ENCODE measurements around the gene GGCX. TPM values are rescaled to one million over a fixed set of nuclear protein-coding genes. Genes with fewer than 3 reads are reported as not detected.

GGCX gene
- total and polyA plus RNA-seq, 2 of the 13 experiments (the other 11 are each of a cell fraction or from before 2014, with no cell fraction given) = 72.5 to 103 TPM

DNA sequence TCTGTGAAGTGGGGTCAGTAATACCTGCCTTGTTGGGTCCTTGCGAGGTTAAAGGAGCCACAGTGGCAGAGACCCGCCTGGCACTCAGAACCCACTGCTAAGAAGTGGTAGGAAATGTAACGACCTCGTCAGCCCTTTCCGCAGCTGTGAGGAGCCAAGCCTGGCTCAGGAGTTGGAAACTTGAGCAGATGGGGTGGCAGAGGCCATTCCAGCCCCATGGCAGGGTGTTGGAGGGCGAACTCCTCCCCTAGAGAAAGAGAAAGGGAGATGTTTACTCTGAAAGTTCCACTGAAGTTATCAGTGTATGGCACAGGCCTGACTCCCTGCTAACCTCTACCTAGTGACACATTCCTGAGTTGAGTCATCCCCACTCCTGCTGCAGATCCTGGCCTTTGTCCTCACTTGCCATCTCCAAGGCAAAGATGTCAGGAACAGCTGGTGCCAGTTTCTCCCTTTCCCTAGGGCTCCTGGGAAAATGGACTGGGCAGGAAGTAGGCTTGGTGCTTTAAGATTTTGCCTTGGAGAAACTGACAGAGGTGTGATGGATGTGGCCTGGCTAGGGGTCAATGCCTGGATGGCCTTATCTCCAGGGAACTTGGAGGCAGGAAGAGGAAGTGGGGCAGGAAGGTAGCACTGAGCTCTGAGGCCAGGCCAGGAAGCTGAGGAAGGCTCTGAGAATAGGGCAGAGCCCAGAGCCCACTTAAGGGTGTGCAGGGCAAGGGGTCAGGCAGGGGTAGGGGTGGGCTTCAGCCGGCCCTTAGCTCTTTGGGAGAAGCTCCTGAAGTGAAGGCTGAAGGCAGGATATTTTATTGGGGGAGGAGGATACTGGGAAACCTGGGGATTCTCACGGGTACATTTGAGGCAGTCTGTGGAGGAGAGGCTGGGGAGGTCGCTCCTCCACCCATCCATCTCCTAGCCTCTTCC, 23.8 kb upstream of the GGCX start (continued):
- peak; percentile 96; the same call in 1 of the 2 replicates for TF ChIP-seq MIER3 (CRISPR knock-in tag; IDR thresholded peaks at IDR 0.05; ENCODE audit: borderline replicate concordance)
- peak; percentile 58 for TF ChIP-seq SKI (IDR thresholded peaks at IDR 0.05; ENCODE audit: partially characterized antibody)
- peak; percentile 19; the same call in 1 of the 2 replicates for TF ChIP-seq EED (CRISPR knock-in tag; IDR thresholded peaks at IDR 0.05)
- TF ChIP-seq, protein P1, sequence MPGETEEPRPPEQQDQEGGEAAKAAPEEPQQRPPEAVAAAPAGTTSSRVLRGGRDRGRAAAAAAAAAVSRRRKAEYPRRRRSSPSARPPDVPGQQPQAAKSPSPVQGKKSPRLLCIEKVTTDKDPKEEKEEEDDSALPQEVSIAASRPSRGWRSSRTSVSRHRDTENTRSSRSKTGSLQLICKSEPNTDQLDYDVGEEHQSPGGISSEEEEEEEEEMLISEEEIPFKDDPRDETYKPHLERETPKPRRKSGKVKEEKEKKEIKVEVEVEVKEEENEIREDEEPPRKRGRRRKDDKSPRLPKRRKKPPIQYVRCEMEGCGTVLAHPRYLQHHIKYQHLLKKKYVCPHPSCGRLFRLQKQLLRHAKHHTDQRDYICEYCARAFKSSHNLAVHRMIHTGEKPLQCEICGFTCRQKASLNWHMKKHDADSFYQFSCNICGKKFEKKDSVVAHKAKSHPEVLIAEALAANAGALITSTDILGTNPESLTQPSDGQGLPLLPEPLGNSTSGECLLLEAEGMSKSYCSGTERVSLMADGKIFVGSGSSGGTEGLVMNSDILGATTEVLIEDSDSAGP (CRISPR knock-in tag; IDR thresholded peaks at IDR 0.05; ENCODE audit: borderline replicate concordance) = peak; percentile 89
- peak; percentile 96 for TF ChIP-seq JUND (CRISPR knock-in tag; IDR thresholded peaks at IDR 0.05)
- TF ChIP-seq, protein P2, sequence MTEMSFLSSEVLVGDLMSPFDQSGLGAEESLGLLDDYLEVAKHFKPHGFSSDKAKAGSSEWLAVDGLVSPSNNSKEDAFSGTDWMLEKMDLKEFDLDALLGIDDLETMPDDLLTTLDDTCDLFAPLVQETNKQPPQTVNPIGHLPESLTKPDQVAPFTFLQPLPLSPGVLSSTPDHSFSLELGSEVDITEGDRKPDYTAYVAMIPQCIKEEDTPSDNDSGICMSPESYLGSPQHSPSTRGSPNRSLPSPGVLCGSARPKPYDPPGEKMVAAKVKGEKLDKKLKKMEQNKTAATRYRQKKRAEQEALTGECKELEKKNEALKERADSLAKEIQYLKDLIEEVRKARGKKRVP (CRISPR knock-in tag; IDR thresholded peaks at IDR 0.05) = peak in 1 of 2 experiments; percentile 76; a peak in 2 of 4 replicates
- peak; percentile 64 for TF ChIP-seq ZNF605 (CRISPR knock-in tag; IDR thresholded peaks at IDR 0.05)
- no peak for TF ChIP-seq NFE2L2 (IDR thresholded peaks at IDR 0.05; ENCODE audit: low read length)
- peak; percentile 93; the same call in 1 of the 2 replicates for TF ChIP-seq ZNF670 (CRISPR knock-in tag; IDR thresholded peaks at IDR 0.05; ENCODE audit: borderline replicate concordance)
- no peak for TF ChIP-seq STAT5B (CRISPR knock-in tag; IDR thresholded peaks at IDR 0.05)
- TF ChIP-seq CEBPG (CRISPR knock-in tag; IDR thresholded peaks at IDR 0.05) = peak; percentile 80
- peak; percentile 61 for TF ChIP-seq HNRNPH1 (optimal IDR thresholded peaks at IDR 0.05; ENCODE audit: low read depth, low read length)
- TF ChIP-seq GZF1 (CRISPR knock-in tag; IDR thresholded peaks at IDR 0.05) = no peak; the same call in 1 of the 2 replicates
- peak in 1 of 2 experiments; percentile 73; a peak in 2 of 4 replicates for TF ChIP-seq NR2F1 (CRISPR knock-in tag; IDR thresholded peaks at IDR 0.05)
- TF ChIP-seq KAT8 (CRISPR knock-in tag; IDR thresholded peaks at IDR 0.05) = peak; percentile 30
- peak; percentile 75; the same call in 1 of the 2 replicates for TF ChIP-seq HMG20A (CRISPR knock-in tag; IDR thresholded peaks at IDR 0.05; ENCODE audit: borderline replicate concordance)
- 0 out of 2 replicates have a peak, but pooled peaks have one; percentile 28 for TF ChIP-seq ZNF761 (CRISPR knock-in tag; conservative IDR thresholded peaks at IDR 0.05)
- TF ChIP-seq ZNF816 (CRISPR knock-in tag; IDR thresholded peaks at IDR 0.05; ENCODE audit: borderline replicate concordance) = 0 out of 2 replicates have a peak, but pooled peaks have one; percentile 7
- peak; percentile 80 for TF ChIP-seq DPF2 (CRISPR knock-in tag; IDR thresholded peaks at IDR 0.05; ENCODE audit: borderline replicate concordance, low read depth)
- TF ChIP-seq ZNF253 (CRISPR knock-in tag; IDR thresholded peaks at IDR 0.05; ENCODE audit: borderline replicate concordance) = no peak
- TF ChIP-seq, protein P3, sequence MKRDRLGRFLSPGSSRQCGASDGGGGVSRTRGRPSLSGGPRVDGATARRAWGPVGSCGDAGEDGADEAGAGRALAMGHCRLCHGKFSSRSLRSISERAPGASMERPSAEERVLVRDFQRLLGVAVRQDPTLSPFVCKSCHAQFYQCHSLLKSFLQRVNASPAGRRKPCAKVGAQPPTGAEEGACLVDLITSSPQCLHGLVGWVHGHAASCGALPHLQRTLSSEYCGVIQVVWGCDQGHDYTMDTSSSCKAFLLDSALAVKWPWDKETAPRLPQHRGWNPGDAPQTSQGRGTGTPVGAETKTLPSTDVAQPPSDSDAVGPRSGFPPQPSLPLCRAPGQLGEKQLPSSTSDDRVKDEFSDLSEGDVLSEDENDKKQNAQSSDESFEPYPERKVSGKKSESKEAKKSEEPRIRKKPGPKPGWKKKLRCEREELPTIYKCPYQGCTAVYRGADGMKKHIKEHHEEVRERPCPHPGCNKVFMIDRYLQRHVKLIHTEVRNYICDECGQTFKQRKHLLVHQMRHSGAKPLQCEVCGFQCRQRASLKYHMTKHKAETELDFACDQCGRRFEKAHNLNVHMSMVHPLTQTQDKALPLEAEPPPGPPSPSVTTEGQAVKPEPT (CRISPR knock-in tag; IDR thresholded peaks at IDR 0.05; ENCODE audit: low read depth) = peak; percentile 79
- TF ChIP-seq, protein P4, sequence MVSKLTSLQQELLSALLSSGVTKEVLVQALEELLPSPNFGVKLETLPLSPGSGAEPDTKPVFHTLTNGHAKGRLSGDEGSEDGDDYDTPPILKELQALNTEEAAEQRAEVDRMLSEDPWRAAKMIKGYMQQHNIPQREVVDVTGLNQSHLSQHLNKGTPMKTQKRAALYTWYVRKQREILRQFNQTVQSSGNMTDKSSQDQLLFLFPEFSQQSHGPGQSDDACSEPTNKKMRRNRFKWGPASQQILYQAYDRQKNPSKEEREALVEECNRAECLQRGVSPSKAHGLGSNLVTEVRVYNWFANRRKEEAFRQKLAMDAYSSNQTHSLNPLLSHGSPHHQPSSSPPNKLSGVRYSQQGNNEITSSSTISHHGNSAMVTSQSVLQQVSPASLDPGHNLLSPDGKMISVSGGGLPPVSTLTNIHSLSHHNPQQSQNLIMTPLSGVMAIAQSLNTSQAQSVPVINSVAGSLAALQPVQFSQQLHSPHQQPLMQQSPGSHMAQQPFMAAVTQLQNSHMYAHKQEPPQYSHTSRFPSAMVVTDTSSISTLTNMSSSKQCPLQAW (CRISPR knock-in tag; IDR thresholded peaks at IDR 0.05) = peak; percentile 85
- peak; percentile 27; the same call in 1 of the 2 replicates for TF ChIP-seq SALL2 (CRISPR knock-in tag; IDR thresholded peaks at IDR 0.05)

Measured in HepG2 (cell line).